Tibial nerve (tissue), 4 donors: ENCODE results near the gene HJV. TPM values are rescaled to one million over a fixed set of nuclear protein-coding genes. Genes with fewer than 3 reads are reported as not detected.
A peak's percentile ranks its signal among the peaks of the same experiment; 100 is the strongest.
"Not testable (repeated sequence)": the region's sequence is repeated elsewhere in the genome, so short reads cannot be mapped to it uniquely, and the experiment has no call there.

Experiments used
- DNase-seq, 2 donors: peaks; one replicate each; pipeline ENCODE4 v3.0.0-alpha.2; 2019; ENCODE audit warnings: low spot score in 2 of 2
- H3K27ac ChIP-seq, 4 donors: fragments of 200-600 bp; sonication (generic) in 3 of 4; one replicate each; pipeline ENCODE4 v1.5.1; 2017 to 2019; ENCODE audit warnings: mild to moderate bottlenecking in 1 of 4
- H3K27me3 ChIP-seq, 2 donors: fragments of 200-600 bp; sonication (generic) in 1 of 2; one replicate each; pipeline versions ENCODE4 v1.5.1 to v1.6.0; 2017 to 2019
- H3K36me3 ChIP-seq, 3 donors: fragments of 200-600 bp; sonication (generic); one replicate each; pipeline ENCODE4 v1.5.1; 2018 to 2019
- H3K4me1 ChIP-seq, 4 donors: fragments of 200-600 bp; sonication (generic) in 3 of 4; one replicate each; pipeline ENCODE4 v1.5.1; 2017 to 2019
- H3K4me3 ChIP-seq, 4 donors: fragments of 200-600 bp; sonication (generic) in 3 of 4; one replicate each; pipeline ENCODE4 v1.5.1; 2017 to 2019; ENCODE audit warnings: mild to moderate bottlenecking in 1 of 4, moderate library complexity in 1 of 4
- H3K9me3 ChIP-seq, 4 donors: fragments of 200-600 bp; sonication (generic) in 3 of 4; one replicate each; pipeline ENCODE4 v1.5.1; 2017 to 2019
- CTCF ChIP-seq, 5 experiments: fragments of 200-600 bp in 3 of 5; fragments of 450-650 bp in 2 of 5; sonication (generic) in 3 of 5; IDR thresholded peaks; one replicate each; pipeline ENCODE4 v1.5.1; 2016 to 2019; ENCODE audit warnings: antibody characterized with exemption in 5 of 5, mild to moderate bottlenecking in 3 of 5, moderate library complexity in 2 of 5
- EP300 ChIP-seq, 2 donors: sonication (generic); formaldehyde crosslinking; IDR thresholded peaks; one replicate each; pipeline ENCODE4 v1.6.1; 2017; ENCODE audit warnings: antibody characterized with exemption in 2 of 2, mild to moderate bottlenecking in 1 of 2
- POLR2A ChIP-seq, 2 donors: fragments of 450-650 bp; IDR thresholded peaks; one replicate each; pipeline ENCODE4 v1.6.1; 2017; ENCODE audit warnings: antibody characterized with exemption in 2 of 2, mild to moderate bottlenecking in 2 of 2, moderate library complexity in 2 of 2
- WGBS, 2 donors: methylation state at CpG; one replicate each; pipeline ENCODE4 v1.1.5; 2018; 5-methylcytosine and 5-hydroxymethylcytosine counted together
- total RNA-seq, 4 donors: library from RNA; depleted of rRNA; stranded (reverse); fragments of >200 nt; gene quantifications; one replicate each; pipeline ENCODE4 v1.1.0, GENCODE V29; 2016

The HJV gene
- total RNA-seq, 4 donors from 2014 or later, result not detected

- H3K4me3 ChIP-seq, result no peak overlapping the region
- no peak for TF ChIP-seq CTCF (IDR thresholded peaks at IDR 0.05)
- no peak for TF ChIP-seq POLR2A (IDR thresholded peaks at IDR 0.05)
- no peak for TF ChIP-seq EP300 (IDR thresholded peaks at IDR 0.05)
- DNase-seq, result no peak
- H3K9me3 ChIP-seq, result no peaks in the 10 kb centered on the region
- no peaks in the 10 kb centered on the region for H3K36me3 ChIP-seq
- 83 to 87% methylated on average over 27 of the region's 27 CpGs for WGBS, 2 donors
- no peak overlapping the region for H3K27ac ChIP-seq
- H3K4me1 ChIP-seq, result peaks cover 0 to 8% (median 0%) of the 10 kb centered on the region in 4 donors
- no peaks in the 10 kb centered on the region for H3K27me3 ChIP-seq
Measured at GRCh38 chr1:146049436-146049835, 27.9 kb upstream of the HJV start.

- not testable (repeated sequence) for DNase-seq, H3K27ac ChIP-seq, H3K27me3 ChIP-seq, H3K36me3 ChIP-seq, H3K4me3 ChIP-seq, H3K4me1 ChIP-seq, H3K9me3 ChIP-seq
- 84 to 88% methylated on average over 8 of the region's 8 CpGs for WGBS, 2 donors
Measured at GRCh38 chr1:146048514-146049115, 27.1 kb upstream of the HJV start.

- H3K4me1 ChIP-seq, result peaks cover 0 to 5% (median 0%) of the 10 kb centered on the region in 4 donors
- no peaks in the 10 kb centered on the region for H3K27me3 ChIP-seq
- no peaks in the 10 kb centered on the region for H3K36me3 ChIP-seq
- H3K4me3 ChIP-seq, result no peak overlapping the region
- WGBS, 2 donors, result 91 to 97% methylated on average over 1 of the region's 1 CpG
- no peak for DNase-seq
- H3K9me3 ChIP-seq, result no peaks in the 10 kb centered on the region
- TF ChIP-seq POLR2A (IDR thresholded peaks at IDR 0.05) (no peak), CTCF (IDR thresholded peaks at IDR 0.05) (no peak), EP300 (IDR thresholded peaks at IDR 0.05) (no peak)
- peak overlapping the region in 1 of 4 donors; percentile 50 for H3K27ac ChIP-seq
Measured at GRCh38 chr1:146046664-146047063, 25.1 kb upstream of the HJV start.

GRCh38 chr1:146039844-146040194, 18.3 kb upstream of the HJV start:
- no peak for DNase-seq
- WGBS, 2 donors, result 43 to 61% methylated on average over 9 of the region's 9 CpGs

GRCh38 chr1:146036965-146037646, 15.6 kb upstream of the HJV start:
- Histone ChIP-seq H3K36me3 (no peaks in the 10 kb centered on the region), H3K27ac (peak overlapping the region; percentile 81 to 98 (median 96)), H3K27me3 (no peaks in the 10 kb centered on the region), H3K4me1 (peaks cover 0 to 32% (median 5%) of the 10 kb centered on the region in 4 donors), H3K4me3 (peak overlapping the region; percentile 52 to 83 (median 72)), H3K9me3 (no peaks in the 10 kb centered on the region)
- WGBS, 2 donors, result 0% methylated on average over 21 of the region's 21 CpGs
- peak; percentile 60 to 83 for DNase-seq
- TF ChIP-seq EP300 (IDR thresholded peaks at IDR 0.05), result peak in 1 of 2 donors; percentile 67
- TF ChIP-seq CTCF (IDR thresholded peaks at IDR 0.05), result no peak

More at GRCh38 chr1:146039844-146040194, 18.3 kb upstream of the HJV start:
- peaks cover 0 to 20% (median 3%) of the 10 kb centered on the region in 4 donors for H3K4me1 ChIP-seq
- H3K36me3 ChIP-seq, result no peaks in the 10 kb centered on the region
- H3K27me3 ChIP-seq, result no peaks in the 10 kb centered on the region
- peak overlapping the region in 3 of 4 donors; percentile 52 to 83 (median 76) for H3K4me3 ChIP-seq
- no peaks in the 10 kb centered on the region for H3K9me3 ChIP-seq
- H3K27ac ChIP-seq, result peak overlapping the region in 3 of 4 donors; percentile 81 to 98 (median 97)
- TF ChIP-seq POLR2A (IDR thresholded peaks at IDR 0.05), result no peak
- no peak for TF ChIP-seq EP300 (IDR thresholded peaks at IDR 0.05)
- TF ChIP-seq CTCF (IDR thresholded peaks at IDR 0.05), result no peak
